IMR-90 (cell line): ENCODE measurements around the gene PTPRF. TPM values are rescaled to one million over a fixed set of nuclear protein-coding genes. Genes with fewer than 3 reads are reported as not detected.

Experiments
- ATAC-seq: fragments of 200-7000 bp; cut with Tn5 transposase; 2 replicates; pipeline ENCODE4 v1.9.1; 2020; ENCODE audit warnings: low read depth, mild to moderate bottlenecking, moderate library complexity
- BruUV-seq: library from RNA; stranded (reverse); fragments of 400-500 nt; replicated peaks from 2 replicates; lab custom pipeline; 2021; lab: Mats Ljungman, UMichigan
- CTCF ChIA-PET: fragments of 300-600 bp; formaldehyde crosslinking; extraction: SDS; loops from one replicate; lab custom pipeline; 2021; ENCODE audit warnings: antibody characterized with exemption; lab: Yijun Ruan, JAX
- POLR2A ChIA-PET: fragments of 300-600 bp; sonication (Branson Sonifier 250); formaldehyde crosslinking; loops from one replicate; lab custom pipeline; 2022; ENCODE audit warnings: antibody characterized with exemption; ENCODE audit not compliant: unreplicated experiment; lab: Charles Lee
- DNase-seq: peaks from one replicate; pipeline ENCODE4 v3.0.0; 2013
- H2AFZ ChIP-seq: replicated peaks from 2 replicates; pipeline ENCODE3; 2013; ENCODE audit warnings: low read length, mild to moderate bottlenecking; ENCODE audit not compliant: poor library complexity
- H2AK5ac ChIP-seq: 2 replicates; pipeline ENCODE4 v1.6.1; 2013; ENCODE audit warnings: low read depth, low read length, inconsistent platforms
- H2AK9ac ChIP-seq: replicated peaks from 2 replicates; pipeline ENCODE3; 2013; ENCODE audit warnings: mild to moderate bottlenecking, low read depth, low read length, moderate library complexity; ENCODE audit not compliant: poor library complexity
- H2BK120ac ChIP-seq: 2 replicates; pipeline ENCODE4 v1.6.1; 2013; ENCODE audit warnings: low read depth, low read length, inconsistent platforms
- H2BK15ac ChIP-seq: 3 replicates; pipeline ENCODE4 v1.6.1; 2013; ENCODE audit warnings: low read depth, low read length, inconsistent platforms
- H2BK20ac ChIP-seq: 2 replicates; pipeline ENCODE4 v1.6.1; 2013; ENCODE audit warnings: low read depth, mild to moderate bottlenecking, inconsistent platforms, low read length, moderate library complexity
- H2BK5ac ChIP-seq: 2 replicates; pipeline ENCODE4 v1.6.1; 2013; ENCODE audit warnings: mild to moderate bottlenecking, low read depth, low read length, inconsistent platforms; ENCODE audit not compliant: poor library complexity, severe bottlenecking
- H3K14ac ChIP-seq: replicated peaks from 2 replicates; pipeline ENCODE4 v1.6.1; 2013; ENCODE audit warnings: low read depth, low read length, inconsistent platforms
- H3K18ac ChIP-seq: 2 replicates; pipeline ENCODE4 v1.6.1; 2013; ENCODE audit warnings: low read depth, low read length, control low read depth
- H3K23ac ChIP-seq: 2 replicates; pipeline ENCODE4 v1.6.1; 2013; ENCODE audit warnings: low read depth, low read length, inconsistent platforms
- H3K27ac ChIP-seq: 2 replicates; pipeline ENCODE4 v1.5.1; 2013; ENCODE audit warnings: mild to moderate bottlenecking, control low read depth, low read length; ENCODE audit not compliant: insufficient read depth
- H3K27me3 ChIP-seq: 2 replicates; pipeline ENCODE4 v1.6.1; 2013; ENCODE audit warnings: low read length; ENCODE audit not compliant: control insufficient read depth, insufficient read depth
- H3K36me3 ChIP-seq: 2 replicates; pipeline ENCODE4 v1.6.1; 2013; ENCODE audit warnings: low read length, mixed read lengths; ENCODE audit not compliant: control insufficient read depth, insufficient read depth
- H3K4ac ChIP-seq: 2 replicates; pipeline ENCODE4 v1.6.1; 2013; ENCODE audit warnings: low read depth, low read length, inconsistent platforms
- H3K4me1 ChIP-seq: 2 replicates; pipeline ENCODE4 v1.6.1; 2013; ENCODE audit warnings: low read length, mixed read lengths; ENCODE audit not compliant: control insufficient read depth, insufficient read depth
- H3K4me2 ChIP-seq: 2 replicates; pipeline ENCODE4 v1.6.1; 2013; ENCODE audit warnings: low read depth, mild to moderate bottlenecking, control low read depth, low read length, moderate library complexity
- H3K4me3 ChIP-seq: 2 replicates; pipeline ENCODE4 v1.5.1; 2013; ENCODE audit warnings: low read depth, mild to moderate bottlenecking, control low read depth, low read length, moderate library complexity; ENCODE audit not compliant: insufficient read depth
- H3K56ac ChIP-seq: 2 replicates; pipeline ENCODE4 v1.6.1; 2013; ENCODE audit warnings: low read length, inconsistent platforms; ENCODE audit not compliant: insufficient read depth; ENCODE audit errors: extremely low read depth
- H3K79me1 ChIP-seq, 2 experiments: 2 replicates each; pipeline ENCODE4 v1.6.1; 2013; ENCODE audit warnings: low read length in 2 of 2, inconsistent platforms in 1 of 2, low read depth in 1 of 2
- H3K9ac ChIP-seq: 2 replicates; pipeline ENCODE4 v1.6.1; 2013; ENCODE audit warnings: low read depth, low read length, control low read depth
- H3K9me1 ChIP-seq: 2 replicates; pipeline ENCODE4 v1.6.1; 2013; ENCODE audit warnings: low read length, inconsistent platforms; ENCODE audit not compliant: insufficient read depth
- H3K9me3 ChIP-seq: 2 replicates; pipeline ENCODE4 v1.6.1; 2013; ENCODE audit warnings: low read length; ENCODE audit not compliant: control insufficient read depth, insufficient read depth
- H4K20me1 ChIP-seq: 2 replicates; pipeline ENCODE4 v1.6.1; 2013; ENCODE audit warnings: low read length, inconsistent platforms; ENCODE audit not compliant: insufficient read depth
- H4K5ac ChIP-seq: 2 replicates; pipeline ENCODE4 v1.6.1; 2013; ENCODE audit warnings: mild to moderate bottlenecking, low read depth, low read length, control low read depth
- H4K8ac ChIP-seq, 2 experiments: 2 replicates each; pipeline ENCODE4 v1.6.1; 2013; ENCODE audit warnings: low read depth in 2 of 2, low read length in 2 of 2, control low read depth in 1 of 2, inconsistent platforms in 1 of 2
- H4K91ac ChIP-seq: 2 replicates; pipeline ENCODE4 v1.6.1; 2013; ENCODE audit warnings: low read depth, low read length, inconsistent platforms; ENCODE audit not compliant: insufficient read depth
- CEBPB ChIP-seq: IDR thresholded peaks from 2 replicates; pipeline ENCODE4 v1.6.1; 2012; ENCODE audit warnings: low read depth, low read length, improper control_type of control experiment
- CHD1 ChIP-seq: IDR thresholded peaks from 2 replicates; pipeline ENCODE4 v1.6.1; 2012; ENCODE audit warnings: low read depth, low read length, improper control_type of control experiment
- FOS ChIP-seq: fragments of 150-350 bp; IDR thresholded peaks from 2 replicates; pipeline ENCODE4 v1.6.1; 2016; ENCODE audit warnings: low read depth, low read length
- MAZ ChIP-seq: IDR thresholded peaks from 2 replicates; pipeline ENCODE4 v1.6.1; 2012; ENCODE audit warnings: low read depth, mild to moderate bottlenecking, low read length, improper control_type of control experiment, moderate library complexity, borderline replicate concordance
- MXI1 ChIP-seq: IDR thresholded peaks from 2 replicates; pipeline ENCODE4 v1.6.1; 2012; ENCODE audit warnings: low read depth, mild to moderate bottlenecking, low read length, moderate library complexity, borderline replicate concordance
- NFE2L2 ChIP-seq: fragments of 150-350 bp; IDR thresholded peaks from 2 replicates; pipeline ENCODE4 v1.6.1; 2016; ENCODE audit warnings: low read depth, mild to moderate bottlenecking, low read length
- POLR2A ChIP-seq: IDR thresholded peaks from 2 replicates; pipeline ENCODE4 v1.6.1; 2012; ENCODE audit warnings: mild to moderate bottlenecking, low read depth, low read length
- RAD21 ChIP-seq: IDR thresholded peaks from 2 replicates; pipeline ENCODE4 v1.6.1; 2012; ENCODE audit warnings: low read length, improper control_type of control experiment
- RCOR1 ChIP-seq: IDR thresholded peaks from 2 replicates; pipeline ENCODE4 v1.6.1; 2012; ENCODE audit warnings: mild to moderate bottlenecking, low read length, improper control_type of control experiment; ENCODE audit not compliant: insufficient replicate concordance
- RFX5 ChIP-seq: IDR thresholded peaks from 2 replicates; pipeline ENCODE4 v1.8.0; 2012; ENCODE audit warnings: low read depth, mild to moderate bottlenecking, low read length, moderate library complexity
- SMC3 ChIP-seq: fragments of 150-350 bp; IDR thresholded peaks from 2 replicates; pipeline ENCODE4 v1.6.1; 2016; ENCODE audit warnings: low read depth, mild to moderate bottlenecking, antibody characterized with exemption, low read length, moderate library complexity
- WGBS, 2 experiments: methylation state at CpG; one replicate each; pipeline versions ENCODE4 v1.1.5 to v1.1.7; 2013; ENCODE audit warnings: missing lambda C conversion rate in 2 of 2; ENCODE audit not compliant: insufficient read length in 1 of 2; ENCODE audit errors: extremely low coverage in 2 of 2; 5-methylcytosine and 5-hydroxymethylcytosine counted together
- dilution Hi-C: fragments of 300-500 bp; cut with HindIII; formaldehyde crosslinking; loops from one replicate; pipeline ENCODE4 v1.14.3; 2018; ENCODE audit warnings: low sequenced_read_pairs; ENCODE audit not compliant: unreplicated experiment
- in situ Hi-C: fragments of 300-500 bp; cut with MboI; formaldehyde crosslinking; loops from 3 replicates; pipeline ENCODE4 v1.14.3; 2019; ENCODE audit warnings: low sequenced_read_pairs, inconsistent platforms, mixed read lengths
- intact Hi-C: fragments of 100-400 bp; cut with micrococcal nuclease; formaldehyde crosslinking; loops from 2 replicates; pipeline ENCODE4 v1.10.0; 2022
- polyA plus RNA-seq, 3 experiments: library from polyadenylated mRNA; depleted of rRNA; stranded (reverse); fragments of >200 nt; gene quantifications; 2 replicates each; pipeline ENCODE4 v1.2.3, GENCODE V29; 2012; ENCODE audit warnings: low replicate concordance in 1 of 3
- total RNA-seq: library from RNA; depleted of rRNA; stranded (reverse); fragments of >200 nt; gene quantifications from 2 replicates; pipeline ENCODE4 v1.2.3, GENCODE V29; 2012
- TF ChIP-seq, protein P1 (sequence below): fragments of 150-350 bp; IDR thresholded peaks from 2 replicates; pipeline ENCODE4 v1.6.1; 2017; ENCODE audit warnings: mild to moderate bottlenecking, antibody characterized with exemption, low read length, low read depth
- TF ChIP-seq, protein P2 (sequence below): fragments of 150-350 bp; IDR thresholded peaks from 2 replicates; pipeline ENCODE4 v1.6.1; 2016; ENCODE audit warnings: low read depth, mild to moderate bottlenecking, low read length, moderate library complexity, borderline replicate concordance

PTPRF gene
- total and polyA plus RNA-seq, 2 of the 4 experiments (the other 2 are of a cell fraction), result 25.8 to 92.3 TPM

DNA sequence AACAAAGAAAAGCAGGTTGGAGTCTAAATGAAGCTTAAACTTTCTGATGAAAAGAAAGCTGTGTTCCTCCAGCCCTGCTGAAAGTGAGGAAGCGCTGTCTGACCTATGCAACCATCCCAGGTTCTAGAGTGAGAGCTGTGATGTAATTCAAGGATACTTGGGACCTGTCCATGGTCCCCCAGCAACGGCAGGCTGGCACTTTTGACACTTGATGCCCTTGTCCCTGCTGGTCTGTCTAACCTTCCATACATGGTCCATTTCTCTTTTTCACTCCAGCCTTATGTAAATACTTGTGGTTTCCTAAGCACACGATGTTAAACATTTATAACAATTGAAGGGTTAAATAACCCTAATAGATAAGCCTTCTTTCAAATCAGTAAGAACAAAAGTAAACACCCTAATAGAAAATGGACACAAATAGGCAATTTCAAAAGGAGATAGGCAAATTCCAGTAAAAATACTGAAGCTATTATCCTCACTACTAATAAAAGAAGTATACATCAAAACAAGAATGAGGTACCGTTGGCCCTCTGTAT is 101.5 kb downstream of the PTPRF start:
- no peak overlapping the region for H3K4ac ChIP-seq
- H4K91ac ChIP-seq, result no peak overlapping the region
- H2BK20ac ChIP-seq, result no peak overlapping the region
- H3K36me3 ChIP-seq, result no peaks in the 10 kb centered on the region
- H3K9me3 ChIP-seq, result no peaks in the 10 kb centered on the region
- H3K9me1 ChIP-seq, result no peaks in the 10 kb centered on the region
- no peak for DNase-seq
- WGBS, 2 experiments, result 86% methylated on average over 1 of the region's 4 CpGs; no CpG with 5 or more reads in 1 of the 2 experiments
- no peak overlapping the region for H2AFZ ChIP-seq
- H3K23ac ChIP-seq, result no peak overlapping the region
- BruUV-seq, result no TSS peak
- no peaks in the 10 kb centered on the region for H3K27me3 ChIP-seq
- no peaks in the 10 kb centered on the region for H3K79me1 ChIP-seq
- H3K4me1 ChIP-seq, result no peaks in the 10 kb centered on the region
- no peak overlapping the region for H2AK9ac ChIP-seq
- ChIA-PET POLR2A (no interaction called here), CTCF (no interaction called here)
- H3K27ac ChIP-seq, result no peak overlapping the region
- H2AK5ac ChIP-seq, result no peak overlapping the region
- H3K56ac ChIP-seq, result no peak overlapping the region
- in situ Hi-C loops, result no loop called here
- H3K9ac ChIP-seq, result no peak overlapping the region
- no peak overlapping the region for H2BK5ac ChIP-seq
- H4K20me1 ChIP-seq, result no peaks in the 10 kb centered on the region
- no peak overlapping the region for H4K5ac ChIP-seq
- no peak overlapping the region for H3K14ac ChIP-seq
- no peak overlapping the region for H2BK120ac ChIP-seq
- H3K4me2 ChIP-seq, result no peak overlapping the region
- no peak overlapping the region for H3K4me3 ChIP-seq
- H4K8ac ChIP-seq, result no peak overlapping the region
- dilution Hi-C loops, result no loop called here
- H3K18ac ChIP-seq, result no peak overlapping the region
- intact Hi-C loops, result no loop called here
- no peak overlapping the region for H2BK15ac ChIP-seq
- ATAC-seq, result no peak
- TF ChIP-seq MXI1 (no peak), POLR2A (no peak), RAD21 (no peak), RFX5 (no peak), CEBPB (no peak), RCOR1 (no peak), MAZ (no peak), FOS (no peak), CHD1 (no peak), SMC3 (no peak), NFE2L2 (no peak)
- TF ChIP-seq, protein P1, sequence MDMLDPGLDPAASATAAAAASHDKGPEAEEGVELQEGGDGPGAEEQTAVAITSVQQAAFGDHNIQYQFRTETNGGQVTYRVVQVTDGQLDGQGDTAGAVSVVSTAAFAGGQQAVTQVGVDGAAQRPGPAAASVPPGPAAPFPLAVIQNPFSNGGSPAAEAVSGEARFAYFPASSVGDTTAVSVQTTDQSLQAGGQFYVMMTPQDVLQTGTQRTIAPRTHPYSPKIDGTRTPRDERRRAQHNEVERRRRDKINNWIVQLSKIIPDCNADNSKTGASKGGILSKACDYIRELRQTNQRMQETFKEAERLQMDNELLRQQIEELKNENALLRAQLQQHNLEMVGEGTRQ, result no peak
- TF ChIP-seq, protein P2, sequence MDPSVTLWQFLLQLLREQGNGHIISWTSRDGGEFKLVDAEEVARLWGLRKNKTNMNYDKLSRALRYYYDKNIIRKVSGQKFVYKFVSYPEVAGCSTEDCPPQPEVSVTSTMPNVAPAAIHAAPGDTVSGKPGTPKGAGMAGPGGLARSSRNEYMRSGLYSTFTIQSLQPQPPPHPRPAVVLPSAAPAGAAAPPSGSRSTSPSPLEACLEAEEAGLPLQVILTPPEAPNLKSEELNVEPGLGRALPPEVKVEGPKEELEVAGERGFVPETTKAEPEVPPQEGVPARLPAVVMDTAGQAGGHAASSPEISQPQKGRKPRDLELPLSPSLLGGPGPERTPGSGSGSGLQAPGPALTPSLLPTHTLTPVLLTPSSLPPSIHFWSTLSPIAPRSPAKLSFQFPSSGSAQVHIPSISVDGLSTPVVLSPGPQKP, result no peak
